Activated naive CD8-positive, alpha-beta T cell (primary cell): ENCODE measurements around the gene STRBP.

ENCODE experiments used
- H3K27ac Mint-ChIP-seq: one replicate; pipeline ENCODE4 v1.8.0; 2021; ENCODE audit warnings: mixed read lengths
- H3K27me3 Mint-ChIP-seq: one replicate; pipeline ENCODE4 v1.8.0; 2021; ENCODE audit warnings: mixed read lengths
- H3K36me3 Mint-ChIP-seq: one replicate; pipeline ENCODE4 v1.8.0; 2021; ENCODE audit warnings: mixed read lengths
- H3K4me1 Mint-ChIP-seq: one replicate; pipeline ENCODE4 v1.8.0; 2021; ENCODE audit warnings: low read depth, mixed read lengths
- H3K4me3 Mint-ChIP-seq: one replicate; pipeline ENCODE4 v1.8.0; 2021; ENCODE audit warnings: mild to moderate bottlenecking, mixed read lengths
- H3K9me3 Mint-ChIP-seq: one replicate; pipeline ENCODE4 v1.8.0; 2021; ENCODE audit warnings: low read depth, mixed read lengths

STRBP gene

DNA sequence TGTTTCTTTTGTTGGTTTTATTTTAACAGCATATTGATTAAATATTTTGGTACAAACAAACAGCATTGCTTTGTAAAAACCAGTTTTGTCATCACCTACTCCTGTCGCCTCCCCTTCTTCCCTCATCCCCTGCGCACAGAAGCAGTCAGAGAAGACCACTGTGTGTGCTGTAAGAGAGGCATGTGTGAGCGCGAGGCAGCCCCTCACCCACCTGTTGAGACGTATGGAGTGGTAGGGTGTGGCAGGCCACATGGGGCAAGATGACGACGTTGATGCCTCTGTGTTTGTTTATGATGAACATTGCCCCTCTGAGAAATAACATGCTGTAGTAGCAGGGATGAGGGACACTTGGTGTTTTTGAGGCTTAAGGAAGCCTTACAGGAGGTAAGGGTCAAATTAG lies 163.6 kb downstream of the STRBP start:
- H3K27ac Mint-ChIP-seq = no peak overlapping the region
- no peaks in the 10 kb centered on the region for H3K4me1 Mint-ChIP-seq
- no peak overlapping the region for H3K4me3 Mint-ChIP-seq
- no peaks in the 10 kb centered on the region for H3K27me3 Mint-ChIP-seq
- H3K36me3 Mint-ChIP-seq = peaks cover 2% of the 10 kb centered on the region
- no peaks in the 10 kb centered on the region for H3K9me3 Mint-ChIP-seq

DNA sequence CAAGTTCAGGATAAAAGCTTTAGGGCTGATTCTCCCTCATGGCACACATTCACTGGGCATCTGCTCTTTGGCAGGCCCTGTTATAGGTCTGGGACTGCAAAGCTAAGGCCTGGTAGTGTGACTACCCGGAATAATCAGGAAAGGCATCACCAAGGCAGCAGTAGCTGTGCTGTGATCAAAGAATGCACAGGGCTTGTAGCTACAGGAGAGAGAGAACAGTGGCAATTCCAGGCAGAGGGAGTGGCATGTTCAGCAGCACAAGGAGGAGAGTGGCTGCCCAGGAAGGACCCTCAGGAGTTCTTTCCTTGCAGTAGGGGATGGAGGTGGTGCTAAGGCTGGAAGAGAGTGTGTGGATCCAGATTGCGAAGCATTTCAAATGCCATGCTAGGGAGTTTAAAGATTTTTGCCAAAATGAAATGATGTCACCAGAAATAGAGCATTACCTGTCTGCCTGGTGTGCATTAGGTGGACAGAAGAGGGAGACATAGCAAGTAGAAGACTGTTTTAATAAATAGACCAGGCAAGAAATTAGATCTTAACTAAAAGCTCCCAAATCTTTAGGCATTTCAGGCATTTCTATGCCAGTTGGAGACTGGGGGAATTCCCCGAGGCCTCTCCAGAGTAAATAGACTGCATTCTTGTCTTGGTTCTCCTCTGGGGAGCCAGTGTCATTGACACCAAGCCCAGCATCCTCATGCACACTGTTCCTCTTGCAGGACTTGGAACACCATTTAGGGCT lies 165.8 kb downstream of the STRBP start:
- Mint-ChIP-seq H3K36me3 (peaks cover 6% of the 10 kb centered on the region), H3K4me3 (no peak overlapping the region), H3K27ac (no peak overlapping the region), H3K27me3 (no peaks in the 10 kb centered on the region), H3K9me3 (no peaks in the 10 kb centered on the region), H3K4me1 (no peaks in the 10 kb centered on the region)

DNA sequence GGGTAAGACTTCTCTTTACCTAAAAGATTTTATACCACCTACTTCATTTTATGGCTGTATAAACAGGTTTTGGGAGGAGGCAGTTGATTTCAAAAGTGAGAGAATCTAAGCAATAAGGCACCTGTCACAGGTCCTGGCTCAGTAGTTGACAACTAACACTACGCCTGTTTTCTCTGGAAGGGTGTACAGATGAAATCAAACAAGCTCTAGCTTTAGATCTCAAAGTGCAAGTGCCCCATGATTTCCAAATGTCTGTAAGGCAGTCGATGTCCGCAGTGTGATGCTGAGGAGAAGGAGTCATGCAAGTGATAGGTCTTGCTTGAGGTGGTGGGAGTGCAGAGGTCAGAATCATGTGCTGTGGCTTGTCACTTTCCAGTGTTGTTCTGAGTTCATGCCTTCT lies 168.8 kb downstream of the STRBP start:
- H3K36me3 Mint-ChIP-seq = peaks cover 3% of the 10 kb centered on the region
- no peaks in the 10 kb centered on the region for H3K4me1 Mint-ChIP-seq
- H3K27me3 Mint-ChIP-seq = no peaks in the 10 kb centered on the region
- no peak overlapping the region for H3K4me3 Mint-ChIP-seq
- H3K9me3 Mint-ChIP-seq = no peaks in the 10 kb centered on the region
- peak overlapping the region; percentile 55 for H3K27ac Mint-ChIP-seq

DNA sequence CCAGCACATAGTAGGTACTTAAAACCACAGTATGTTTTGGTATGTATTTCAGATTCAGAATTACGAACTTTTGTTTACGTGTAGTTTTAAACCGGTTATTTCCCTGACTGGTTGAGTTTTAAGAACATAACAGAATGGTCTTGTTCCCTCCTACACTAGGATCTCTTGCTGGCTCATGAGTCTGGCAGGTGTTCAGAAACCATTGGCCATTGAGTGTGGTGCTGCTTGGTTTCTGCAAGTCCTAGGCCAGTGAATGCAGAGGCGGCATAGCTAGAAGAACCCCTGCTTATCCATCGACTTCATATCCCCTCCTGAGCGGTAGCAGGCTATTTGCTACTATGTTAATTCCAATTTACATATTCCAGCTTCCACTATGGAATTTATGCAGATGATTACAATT lies 169.3 kb downstream of the STRBP start:
- Mint-ChIP-seq H3K27me3 (no peaks in the 10 kb centered on the region), H3K9me3 (no peaks in the 10 kb centered on the region), H3K27ac (peak overlapping the region; percentile 55), H3K36me3 (peaks cover 3% of the 10 kb centered on the region), H3K4me1 (no peaks in the 10 kb centered on the region), H3K4me3 (no peak overlapping the region)

DNA sequence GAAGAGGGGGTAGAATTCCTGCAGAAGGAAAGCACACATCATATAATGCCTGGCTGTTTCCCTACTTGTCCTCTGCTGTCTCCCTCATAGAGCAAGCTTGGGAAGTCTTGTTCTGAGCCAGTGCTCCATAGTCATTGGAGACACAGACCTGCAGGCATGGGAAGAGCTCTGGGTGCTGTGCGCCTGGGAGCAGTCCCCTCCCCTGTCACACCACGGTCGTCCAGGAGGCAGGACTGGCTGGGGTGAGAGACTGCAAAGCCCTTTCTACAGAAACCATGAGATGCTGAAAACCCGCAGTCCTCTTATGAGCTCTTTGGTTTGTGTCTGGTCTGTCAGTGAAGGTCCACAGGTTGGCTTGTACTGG lies 170.3 kb downstream of the STRBP start:
- peaks cover 3% of the 10 kb centered on the region for H3K36me3 Mint-ChIP-seq
- H3K27me3 Mint-ChIP-seq = no peaks in the 10 kb centered on the region
- no peaks in the 10 kb centered on the region for H3K9me3 Mint-ChIP-seq
- no peak overlapping the region for H3K4me3 Mint-ChIP-seq
- no peak overlapping the region for H3K27ac Mint-ChIP-seq
- no peaks in the 10 kb centered on the region for H3K4me1 Mint-ChIP-seq

DNA sequence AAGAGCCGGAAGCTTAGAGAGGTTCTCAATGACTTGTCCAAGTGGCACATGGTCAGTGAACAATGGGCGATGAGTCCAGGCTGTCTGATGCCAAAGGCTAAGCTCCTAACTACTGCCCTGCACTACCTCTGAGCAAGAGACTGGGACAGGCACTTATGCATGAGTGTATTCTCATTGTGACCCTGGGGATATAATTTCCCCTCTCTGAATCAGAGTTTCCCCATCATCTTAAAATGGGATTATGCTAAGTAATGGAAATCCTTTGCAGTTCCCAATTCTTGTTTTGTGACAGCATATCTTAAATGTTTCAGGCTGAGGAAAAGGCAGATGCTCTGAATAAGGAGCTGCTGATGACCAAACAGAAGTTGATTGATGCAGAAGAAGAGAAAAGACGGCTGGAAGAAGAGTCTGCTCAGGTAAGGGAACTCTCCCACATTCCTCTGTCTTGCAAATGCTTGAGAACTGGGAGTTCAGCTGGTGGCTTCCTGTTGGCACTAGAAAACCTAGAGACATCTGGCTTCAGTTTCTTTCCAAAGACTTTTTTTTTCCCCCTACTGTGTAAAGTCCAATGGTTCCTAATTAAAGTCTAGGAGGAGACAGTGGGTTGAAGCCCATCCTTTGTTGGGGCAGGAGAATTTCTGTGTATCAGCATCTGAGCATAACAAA lies 170.8 kb downstream of the STRBP start:
- Mint-ChIP-seq H3K27ac (no peak overlapping the region), H3K36me3 (peaks cover 3% of the 10 kb centered on the region), H3K4me3 (no peak overlapping the region), H3K4me1 (no peaks in the 10 kb centered on the region), H3K9me3 (no peaks in the 10 kb centered on the region), H3K27me3 (no peaks in the 10 kb centered on the region)

DNA sequence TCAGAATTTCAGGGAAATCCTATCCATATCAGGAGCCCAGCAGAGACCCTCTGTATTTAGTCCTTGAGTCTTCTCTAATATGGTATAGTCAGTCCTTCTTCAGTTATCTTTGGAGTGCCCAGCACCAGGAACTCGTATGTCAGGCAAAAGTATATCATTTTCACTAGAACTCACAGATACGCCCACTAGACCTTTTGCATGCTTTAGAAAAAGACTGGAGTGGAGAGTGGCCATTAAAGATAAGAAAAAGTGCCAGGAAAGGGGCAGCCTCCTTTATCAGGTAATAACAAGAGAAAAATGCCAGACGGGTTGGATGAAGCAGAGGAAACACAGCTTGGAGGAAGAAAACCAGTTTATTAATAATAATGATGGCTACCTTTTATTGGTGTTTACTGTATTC lies 171.4 kb downstream of the STRBP start:
- H3K27me3 Mint-ChIP-seq = no peaks in the 10 kb centered on the region
- no peak overlapping the region for H3K27ac Mint-ChIP-seq
- H3K4me1 Mint-ChIP-seq = no peaks in the 10 kb centered on the region
- H3K9me3 Mint-ChIP-seq = no peaks in the 10 kb centered on the region
- no peak overlapping the region for H3K4me3 Mint-ChIP-seq
- peaks cover 3% of the 10 kb centered on the region for H3K36me3 Mint-ChIP-seq

DNA sequence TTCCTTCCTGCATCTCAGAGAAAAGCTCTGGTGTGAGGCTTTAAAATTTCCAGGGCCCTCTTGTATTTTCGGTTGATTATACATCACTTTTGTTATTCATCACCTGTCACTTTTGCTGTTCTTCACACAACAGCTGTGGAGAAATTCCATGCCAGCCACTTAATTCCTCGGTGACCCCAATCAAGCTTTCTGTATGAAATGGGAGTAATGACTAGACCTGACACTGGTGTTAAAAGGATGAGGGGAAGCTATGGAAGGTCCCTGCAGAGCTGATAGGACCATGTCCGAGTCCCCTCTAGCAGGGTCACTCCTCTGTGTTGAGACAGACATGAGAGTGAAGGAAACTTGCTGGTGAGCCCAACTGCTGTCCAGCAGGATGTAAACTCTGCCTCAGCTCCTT lies 175.2 kb downstream of the STRBP start:
- Mint-ChIP-seq H3K27ac (peak overlapping the region; percentile 52), H3K4me1 (no peaks in the 10 kb centered on the region), H3K27me3 (no peaks in the 10 kb centered on the region), H3K9me3 (no peaks in the 10 kb centered on the region), H3K36me3 (peaks cover 3% of the 10 kb centered on the region), H3K4me3 (no peak overlapping the region)

DNA sequence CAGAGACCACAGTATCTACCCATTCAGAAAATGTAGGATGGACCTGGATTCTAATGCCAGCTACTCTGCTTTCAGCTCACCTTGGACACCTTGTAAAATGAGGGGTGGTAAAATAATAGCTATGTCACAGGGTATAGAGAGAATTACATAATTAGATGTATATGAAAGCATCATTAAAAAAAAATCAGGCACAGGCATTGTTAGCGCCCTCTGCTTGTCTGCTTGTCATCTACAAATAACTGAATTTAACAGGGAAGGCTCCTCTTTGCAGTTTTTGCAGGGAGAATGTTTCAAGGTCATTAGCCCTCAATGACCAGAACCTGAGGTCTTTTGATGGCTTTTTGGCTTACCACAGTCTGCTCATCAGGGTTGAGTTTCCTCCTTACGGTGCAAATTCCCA lies 176.9 kb downstream of the STRBP start:
- Mint-ChIP-seq H3K27ac (no peak overlapping the region), H3K4me1 (no peaks in the 10 kb centered on the region), H3K4me3 (no peak overlapping the region), H3K36me3 (peaks cover 3% of the 10 kb centered on the region), H3K27me3 (no peaks in the 10 kb centered on the region), H3K9me3 (no peaks in the 10 kb centered on the region)

DNA sequence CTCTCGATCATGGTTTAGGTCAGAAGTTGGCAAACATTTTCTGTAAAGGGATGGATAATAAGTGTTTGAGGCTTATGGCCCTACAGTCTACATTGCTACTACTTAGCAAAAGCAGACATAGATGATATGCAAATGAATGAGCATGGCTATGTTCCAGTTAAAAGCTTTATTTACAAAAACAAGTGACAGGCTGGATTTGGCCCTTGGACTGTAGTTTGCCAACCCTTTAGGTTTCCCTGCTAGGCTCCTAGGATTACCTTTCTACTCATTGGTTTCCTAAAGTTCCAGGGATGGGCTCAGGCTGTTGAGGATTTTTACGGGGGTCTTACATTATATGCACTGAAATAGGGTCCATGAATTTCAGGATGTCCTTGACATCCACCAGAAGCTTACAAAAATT lies 177.4 kb downstream of the STRBP start:
- Mint-ChIP-seq H3K4me1 (no peaks in the 10 kb centered on the region), H3K27me3 (no peaks in the 10 kb centered on the region), H3K27ac (no peak overlapping the region)

DNA sequence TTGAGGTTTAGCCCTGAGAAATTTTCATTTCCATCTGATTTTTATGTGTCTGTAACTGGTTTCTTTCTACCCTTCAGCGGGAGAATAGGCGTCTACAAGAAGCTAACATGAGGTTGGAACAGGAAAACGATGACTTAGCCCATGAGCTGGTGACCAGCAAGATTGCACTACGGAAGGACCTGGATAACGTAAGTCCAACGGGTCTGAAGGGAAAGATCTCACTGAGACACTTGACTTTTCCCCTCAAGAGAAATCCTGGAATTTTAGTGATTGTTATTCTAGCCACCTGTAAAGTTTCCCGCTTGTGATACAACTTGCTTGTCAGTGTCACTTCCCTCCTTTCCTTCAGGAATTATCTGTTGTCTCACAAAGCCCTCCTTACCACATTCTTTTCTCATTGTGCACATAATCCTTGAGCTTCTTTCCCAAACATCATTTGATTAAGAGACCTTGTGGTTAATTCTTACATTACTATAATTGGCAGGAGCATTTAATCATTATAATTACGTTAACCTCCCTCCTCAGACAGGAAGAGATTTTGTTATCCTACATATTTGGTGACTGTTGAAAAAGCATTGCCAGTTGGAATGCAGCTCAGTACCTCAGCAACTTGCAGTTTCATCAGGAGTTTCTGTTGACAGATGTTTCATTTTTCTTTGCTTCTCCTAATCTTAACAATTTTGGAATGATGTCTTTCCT lies 178.0 kb downstream of the STRBP start:
- Mint-ChIP-seq H3K4me1 (no peaks in the 10 kb centered on the region), H3K4me3 (no peak overlapping the region), H3K9me3 (no peaks in the 10 kb centered on the region), H3K27ac (no peak overlapping the region), H3K27me3 (no peaks in the 10 kb centered on the region), H3K36me3 (peaks cover 7% of the 10 kb centered on the region)

More for the DNA sequence above, 177.4 kb downstream of the STRBP start:
- Mint-ChIP-seq H3K9me3 (no peaks in the 10 kb centered on the region), H3K4me3 (no peak overlapping the region), H3K36me3 (peaks cover 5% of the 10 kb centered on the region)

DNA sequence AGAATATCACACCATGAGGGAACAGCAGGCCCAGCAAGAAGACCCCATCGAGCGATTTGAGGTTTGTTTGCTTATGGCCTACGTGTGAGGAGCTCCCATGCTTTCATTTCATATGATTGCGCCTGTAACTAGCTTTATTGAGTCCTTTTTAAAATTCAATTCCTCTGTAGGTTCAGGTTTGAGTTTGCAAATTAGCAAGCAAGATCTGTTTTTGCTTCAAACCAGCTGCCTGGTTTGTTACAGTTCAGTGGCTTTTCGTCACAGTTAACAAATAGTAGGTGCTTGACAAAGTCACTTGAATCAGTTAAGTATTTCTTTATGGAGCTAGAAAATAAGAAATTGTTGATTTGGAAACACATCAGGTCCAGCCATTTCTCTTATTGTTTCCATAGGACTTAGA lies 178.6 kb downstream of the STRBP start:
- Mint-ChIP-seq H3K4me3 (no peak overlapping the region), H3K27ac (no peak overlapping the region), H3K36me3 (peaks cover 7% of the 10 kb centered on the region), H3K4me1 (no peaks in the 10 kb centered on the region), H3K9me3 (no peaks in the 10 kb centered on the region), H3K27me3 (no peaks in the 10 kb centered on the region)

DNA sequence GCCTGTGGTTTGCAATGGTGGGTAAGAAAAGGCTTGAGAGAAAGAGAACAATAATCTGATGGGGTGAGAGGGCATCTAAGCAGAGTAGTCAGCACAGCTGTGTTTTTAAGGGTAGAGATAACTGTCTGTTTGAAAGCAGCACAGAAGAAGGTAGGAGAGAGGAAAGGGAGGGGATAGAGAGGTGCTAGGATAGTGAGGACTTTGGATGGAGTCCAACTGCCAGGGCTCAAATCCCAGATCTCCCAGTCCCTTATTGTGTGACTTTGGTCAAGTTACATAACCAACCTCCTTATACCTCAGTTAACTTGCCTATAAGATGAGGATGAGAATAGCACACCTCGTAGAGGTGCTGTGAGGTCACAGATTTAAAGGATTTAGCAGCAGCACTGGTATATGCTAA lies 179.3 kb downstream of the STRBP start:
- Mint-ChIP-seq H3K4me3 (no peak overlapping the region), H3K27ac (peak overlapping the region; percentile 36), H3K27me3 (no peaks in the 10 kb centered on the region), H3K36me3 (peaks cover 10% of the 10 kb centered on the region), H3K4me1 (no peaks in the 10 kb centered on the region), H3K9me3 (no peaks in the 10 kb centered on the region)

DNA sequence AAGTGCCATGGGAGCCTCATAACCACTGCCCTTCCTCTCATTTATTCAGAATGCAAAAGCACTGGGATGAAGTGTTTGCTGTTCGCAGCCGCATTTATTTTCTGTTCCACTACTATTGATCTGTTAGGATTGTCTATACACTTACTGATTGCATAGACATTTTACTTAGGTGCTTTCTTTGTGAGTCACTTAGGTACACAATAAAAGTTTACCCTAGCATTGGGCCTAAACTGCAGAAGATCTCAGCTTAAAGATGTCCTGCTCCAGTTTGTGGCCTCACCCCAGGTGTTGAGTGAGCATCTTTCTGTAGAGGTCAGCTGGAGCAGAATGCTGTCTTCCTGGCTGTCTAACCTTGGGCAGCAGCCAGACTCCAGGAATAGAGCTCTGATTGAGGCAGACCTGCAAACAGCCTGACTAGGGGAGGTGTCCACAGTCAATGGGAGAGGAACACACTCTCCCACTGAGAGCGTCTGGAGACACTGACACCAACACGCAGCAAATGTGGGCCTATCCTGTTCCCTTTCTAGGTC lies 181.0 kb downstream of the STRBP start:
- Mint-ChIP-seq H3K36me3 (peaks cover 10% of the 10 kb centered on the region), H3K27me3 (no peaks in the 10 kb centered on the region), H3K27ac (no peak overlapping the region), H3K9me3 (no peaks in the 10 kb centered on the region), H3K4me1 (no peaks in the 10 kb centered on the region), H3K4me3 (no peak overlapping the region)

DNA sequence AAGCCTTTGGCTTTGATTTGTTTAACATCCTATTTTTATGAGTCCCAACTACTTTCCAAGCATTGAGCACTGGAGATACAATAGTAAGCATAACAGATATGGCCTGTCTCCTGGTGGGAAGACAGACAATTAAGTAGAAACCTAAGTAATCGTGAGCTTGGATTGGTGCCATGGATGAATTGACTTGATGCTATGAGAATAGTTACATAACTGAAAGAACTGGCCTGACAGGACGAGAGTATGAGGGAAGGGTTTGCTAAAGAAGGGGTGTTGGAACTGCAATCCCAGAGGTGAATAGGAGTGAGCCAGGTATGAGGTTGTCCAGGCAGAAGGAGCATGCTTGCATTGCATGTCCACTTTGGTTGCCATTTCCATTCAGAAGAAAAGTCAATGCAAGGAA lies 182.5 kb downstream of the STRBP start:
- no peaks in the 10 kb centered on the region for H3K9me3 Mint-ChIP-seq
- no peaks in the 10 kb centered on the region for H3K27me3 Mint-ChIP-seq
- no peaks in the 10 kb centered on the region for H3K4me1 Mint-ChIP-seq
- no peak overlapping the region for H3K27ac Mint-ChIP-seq
- no peak overlapping the region for H3K4me3 Mint-ChIP-seq
- H3K36me3 Mint-ChIP-seq = peaks cover 11% of the 10 kb centered on the region
